ENCODE data around the gene SETD9. TPM values are rescaled to one million over a fixed set of nuclear protein-coding genes. Genes with fewer than 3 reads are reported as not detected.
A peak's percentile ranks its signal among the peaks of the same experiment; 100 is the strongest.

The SETD9 gene, protein sequence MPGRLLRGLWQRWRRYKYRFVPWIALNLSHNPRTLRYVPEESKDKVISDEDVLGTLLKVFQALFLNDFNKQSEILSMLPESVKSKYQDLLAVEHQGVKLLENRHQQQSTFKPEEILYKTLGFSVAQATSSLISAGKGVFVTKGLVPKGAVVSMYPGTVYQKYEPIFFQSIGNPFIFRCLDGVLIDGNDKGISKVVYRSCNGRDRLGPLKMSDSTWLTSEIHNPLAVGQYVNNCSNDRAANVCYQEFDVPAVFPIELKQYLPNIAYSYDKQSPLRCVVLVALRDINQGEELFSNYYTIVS
- 14.2 TPM for total RNA-seq
- long read RNA-seq, transcript SETD9-202 (5 exons, 1,009 nt), result minor isoform, 5 of 22 reads
- long read RNA-seq, transcript SETD9-201 (6 exons, 1,619 nt), result major isoform, 13 of 22 reads
- long read RNA-seq, partial matches to known transcripts, result 1 of 22 reads
- long read RNA-seq, other reads (novel, unspliced or antisense), result 2 of 22 reads

DNA sequence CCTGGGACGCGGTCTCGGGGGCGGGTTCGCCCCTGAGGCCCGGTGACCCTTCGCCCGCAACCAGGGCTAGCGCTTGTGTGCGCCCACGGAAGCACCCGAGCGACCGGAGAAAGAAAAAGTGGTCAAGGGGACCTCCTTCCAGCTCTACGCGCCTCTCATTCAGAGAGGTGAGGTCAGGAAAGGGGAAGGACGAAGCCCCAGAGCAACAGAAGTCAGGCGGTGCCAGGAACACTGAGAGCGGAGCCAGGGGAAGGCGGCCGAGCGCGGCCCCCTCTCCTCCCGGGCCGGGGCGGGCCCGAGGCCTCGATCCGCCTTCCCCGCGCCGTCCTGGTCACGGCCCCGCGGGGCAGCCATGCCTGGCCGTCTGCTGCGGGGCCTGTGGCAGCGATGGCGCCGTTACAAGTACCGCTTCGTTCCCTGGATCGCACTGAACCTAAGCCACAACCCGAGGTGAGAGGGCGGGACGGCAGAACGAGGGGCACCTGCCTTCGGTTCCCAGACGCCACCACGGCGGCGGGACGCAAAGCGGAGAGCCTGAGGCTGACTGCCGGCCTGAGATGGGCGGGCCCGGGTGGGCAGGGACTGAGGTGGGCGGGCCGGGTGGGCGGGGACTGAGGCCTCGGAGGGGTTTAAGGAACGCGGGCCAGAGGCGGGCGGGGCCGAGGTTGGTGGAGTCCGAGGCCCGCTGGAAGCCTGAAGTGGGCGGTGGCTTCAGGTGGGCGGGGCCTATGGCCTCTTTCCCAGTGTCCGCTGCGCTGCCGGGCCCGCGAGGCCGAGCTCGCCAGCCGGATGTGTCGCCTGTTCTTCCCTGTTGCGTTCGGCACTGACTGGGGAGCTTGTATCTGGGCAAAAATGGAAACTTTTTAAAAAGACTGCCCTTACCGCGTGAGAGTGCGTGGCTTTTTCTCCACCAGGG, at the start of gene SETD9:
TSS of gene SETD9 (plus strand) at position 303 of the 916 bp plus-strand sequence. CDS start at position 353, 50 bp downstream.
- intact Hi-C loops (cut with DNase I), result loop anchor here (1.0 to 10.0 kb wide), 3 partner anchors 42 to 1555 kb away; partner anchors contain the start of genes GPBP1 and PLK2
- peak; percentile 99 for DNase-seq (ENCODE audit: low spot score)

DNA sequence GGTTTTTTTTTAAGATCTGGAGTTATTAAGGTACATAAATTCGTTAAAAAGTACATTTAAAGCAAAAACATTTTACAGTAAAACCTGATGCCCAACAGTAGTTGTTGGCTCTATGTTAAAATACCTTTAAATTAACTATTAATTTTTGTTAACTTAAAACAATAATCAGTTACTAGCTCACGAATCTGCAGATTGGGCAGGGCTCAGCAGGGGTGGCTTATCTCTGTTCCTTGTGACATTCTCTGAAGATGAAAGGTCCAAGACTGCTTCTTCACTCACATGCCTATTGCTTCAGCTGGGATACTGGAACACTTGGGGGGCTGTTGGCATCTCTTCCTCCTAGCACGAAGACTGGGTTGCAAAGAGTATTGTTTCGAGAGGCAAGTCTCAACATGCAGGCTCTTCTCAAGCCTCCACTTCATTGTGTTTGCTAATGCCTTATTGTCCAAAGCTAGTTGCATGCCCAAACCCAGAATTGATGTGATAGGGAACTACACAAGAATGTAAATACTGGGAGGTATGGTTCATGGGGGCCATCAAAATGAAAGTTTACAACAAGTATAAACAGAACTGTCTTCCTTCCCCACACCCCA, 47.4 kb upstream of the SETD9 start:
- no peak for DNase-seq (ENCODE audit: low spot score)
- intact Hi-C loops (cut with DNase I), result no loop called here

DNA sequence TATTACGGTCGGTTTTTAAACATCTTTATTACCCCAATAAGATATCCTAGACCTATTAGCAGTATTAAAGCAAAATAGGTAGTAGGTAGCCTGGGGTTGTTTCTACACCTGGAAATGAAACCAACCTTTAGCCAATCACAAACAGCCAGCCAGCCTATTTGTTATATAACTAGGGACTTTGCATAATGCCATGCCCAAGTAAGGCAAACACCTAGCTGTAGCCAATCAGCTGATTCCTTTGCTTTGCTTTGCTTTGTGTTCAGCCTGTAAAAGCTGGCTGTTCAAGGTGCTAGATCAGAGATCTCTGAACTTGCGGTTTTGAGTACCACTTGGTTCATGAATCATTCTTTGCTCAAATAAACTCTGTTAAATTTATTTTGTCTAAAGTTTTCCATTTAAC, 46.5 kb upstream of the SETD9 start:
- intact Hi-C loops (cut with DNase I), result no loop called here
- no peak for DNase-seq (ENCODE audit: low spot score)

DNA sequence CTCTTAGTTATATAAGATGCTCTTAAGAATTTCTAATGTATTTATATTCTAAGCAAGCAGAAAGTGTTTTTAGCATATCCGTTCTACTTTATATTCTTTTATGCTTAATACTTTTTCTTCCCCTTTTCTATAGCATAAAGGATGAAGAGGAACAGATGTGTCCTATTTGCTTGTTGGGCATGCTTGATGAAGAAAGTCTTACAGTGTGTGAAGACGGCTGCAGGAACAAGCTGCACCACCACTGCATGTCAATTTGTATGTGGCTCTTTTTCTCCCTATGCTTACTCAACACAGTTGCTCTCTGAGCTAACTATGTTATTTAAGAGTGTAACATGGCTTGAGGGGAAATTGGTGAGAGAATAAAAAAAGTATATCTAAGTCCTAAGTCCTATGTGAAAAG, 37.6 kb upstream of the SETD9 start:
- DNase-seq (ENCODE audit: low spot score), result no peak
- intact Hi-C loops (cut with DNase I), result no loop called here

DNA sequence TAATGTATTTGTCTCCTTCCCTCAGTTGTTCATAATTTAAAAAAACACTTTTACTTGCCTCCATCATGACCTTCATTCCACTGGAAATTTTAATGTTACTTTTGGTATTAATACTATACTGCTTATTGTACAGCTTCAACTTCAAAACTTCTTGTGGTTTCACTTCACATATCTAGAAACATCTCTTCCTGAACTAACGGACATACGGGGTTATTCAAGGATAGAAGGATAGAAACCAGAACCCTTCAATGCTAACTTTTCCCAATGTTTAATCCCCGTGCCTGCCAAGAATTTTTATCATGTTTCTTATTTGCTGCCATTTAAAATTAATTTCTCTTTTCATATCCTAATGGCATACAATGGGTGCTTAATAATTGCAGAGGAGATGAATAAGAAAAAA, 36.3 kb upstream of the SETD9 start:
- DNase-seq (ENCODE audit: low spot score), result no peak
- intact Hi-C loops (cut with DNase I), result no loop called here

DNA sequence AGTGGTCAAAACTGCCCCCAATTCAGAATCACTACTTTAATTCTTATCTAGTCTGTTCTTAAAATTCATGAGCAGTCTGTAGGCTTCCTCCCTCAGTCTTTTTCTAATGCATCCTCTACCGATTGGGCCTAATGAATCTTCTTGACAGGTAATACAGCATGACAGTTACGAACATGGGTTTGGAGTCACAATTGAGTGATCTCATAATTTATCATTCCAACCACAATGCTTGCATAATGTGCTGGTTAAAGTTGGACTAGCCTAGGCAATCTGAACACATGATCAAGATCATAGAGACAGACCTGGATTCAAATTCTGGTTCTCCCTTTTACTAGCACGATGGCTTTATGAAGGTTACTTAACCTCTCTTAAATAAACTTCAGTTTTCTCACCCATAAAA, 33.1 kb upstream of the SETD9 start:
- intact Hi-C loops (cut with DNase I), result no loop called here
- DNase-seq (ENCODE audit: low spot score), result no peak

DNA sequence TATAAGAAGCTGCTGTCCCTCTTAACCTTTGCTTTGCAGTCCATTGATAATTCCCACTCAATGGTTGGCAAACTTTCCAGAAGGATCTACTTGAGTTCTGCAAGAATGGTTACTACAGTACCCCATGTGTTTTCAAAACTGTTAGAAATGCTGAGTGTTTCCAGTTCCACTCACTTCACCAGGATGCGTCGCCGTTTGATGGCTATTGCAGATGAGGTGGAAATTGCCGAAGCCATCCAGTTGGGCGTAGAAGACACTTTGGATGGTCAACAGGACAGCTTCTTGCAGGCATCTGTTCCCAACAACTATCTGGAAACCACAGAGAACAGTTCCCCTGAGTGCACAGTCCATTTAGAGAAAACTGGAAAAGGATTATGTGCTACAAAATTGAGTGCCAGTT, 27.8 kb upstream of the SETD9 start:
- no peak for DNase-seq (ENCODE audit: low spot score)
- intact Hi-C loops (cut with DNase I), result no loop called here

DNA sequence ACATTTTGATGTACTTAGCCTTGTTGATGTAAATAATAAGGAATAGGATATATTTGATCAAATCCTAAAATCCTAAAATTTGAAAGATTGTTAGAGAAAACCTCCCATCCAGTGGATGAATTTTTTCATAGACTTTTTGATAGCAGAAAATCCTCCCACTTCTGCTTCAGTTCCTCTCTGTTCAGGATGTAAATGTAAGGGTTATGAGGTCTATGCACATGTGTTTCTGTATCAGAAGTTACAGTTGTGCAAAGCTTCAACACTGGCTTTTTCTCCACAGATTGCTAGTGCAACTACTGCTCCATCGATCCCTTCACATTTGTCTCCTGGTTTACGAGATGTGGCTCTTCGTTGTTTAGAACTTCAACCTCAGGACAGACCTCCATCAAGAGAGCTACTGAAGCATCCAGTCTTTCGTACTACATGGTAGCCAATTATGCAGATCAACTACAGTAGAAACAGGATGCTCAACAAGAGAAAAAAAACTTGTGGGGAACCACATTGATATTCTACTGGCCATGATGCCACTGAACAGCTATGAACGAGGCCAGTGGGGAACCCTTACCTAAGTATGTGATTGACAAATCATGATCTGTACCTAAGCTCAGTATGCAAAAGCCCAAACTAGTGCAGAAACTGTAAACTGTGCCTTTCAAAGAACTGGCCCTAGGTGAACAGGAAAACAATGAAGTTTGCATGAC, 16.0 kb upstream of the SETD9 start:
- intact Hi-C loops (cut with DNase I), result no loop called here
- DNase-seq (ENCODE audit: low spot score), result no peak

DNA sequence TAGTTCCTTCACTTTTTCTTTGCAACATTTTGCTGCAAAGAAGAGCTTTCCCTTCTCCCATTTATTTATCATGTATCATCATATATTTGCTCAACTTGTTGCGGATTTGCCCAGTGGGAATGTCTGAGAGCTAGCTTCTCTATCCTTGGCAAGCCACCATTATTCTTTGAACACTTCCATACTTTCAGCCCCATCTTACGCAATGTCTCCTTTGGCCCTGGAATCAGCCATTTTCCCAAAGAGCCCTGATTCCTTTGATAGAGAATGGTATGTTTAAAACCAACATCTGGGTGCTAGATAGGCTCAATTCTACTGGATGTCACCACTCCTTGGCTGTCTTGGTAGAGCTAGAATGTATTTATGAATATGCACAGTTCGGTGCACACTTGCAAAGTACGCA, 12.6 kb upstream of the SETD9 start:
- intact Hi-C loops (cut with DNase I), result no loop called here
- DNase-seq (ENCODE audit: low spot score), result no peak

DNA sequence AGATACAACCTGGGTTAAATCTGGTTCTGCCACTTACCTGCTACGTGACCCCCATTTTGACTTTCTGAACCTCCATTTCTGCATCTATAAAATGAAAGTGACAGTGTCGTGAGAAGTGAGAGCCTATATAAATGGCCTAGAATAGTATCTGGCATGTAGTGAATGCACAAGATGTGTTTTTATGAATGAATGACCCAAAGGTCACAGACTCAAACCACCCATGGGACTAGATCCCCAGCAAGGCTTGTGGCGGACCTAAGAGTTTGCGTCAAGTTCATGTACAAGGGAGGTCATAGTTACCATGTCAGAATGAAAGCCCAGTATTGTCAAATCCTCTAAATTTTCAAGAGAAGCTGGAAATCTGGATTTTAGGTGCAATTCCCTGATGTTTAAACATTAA, 11.2 kb upstream of the SETD9 start:
- intact Hi-C loops (cut with DNase I), result no loop called here
- DNase-seq (ENCODE audit: low spot score), result no peak

DNA sequence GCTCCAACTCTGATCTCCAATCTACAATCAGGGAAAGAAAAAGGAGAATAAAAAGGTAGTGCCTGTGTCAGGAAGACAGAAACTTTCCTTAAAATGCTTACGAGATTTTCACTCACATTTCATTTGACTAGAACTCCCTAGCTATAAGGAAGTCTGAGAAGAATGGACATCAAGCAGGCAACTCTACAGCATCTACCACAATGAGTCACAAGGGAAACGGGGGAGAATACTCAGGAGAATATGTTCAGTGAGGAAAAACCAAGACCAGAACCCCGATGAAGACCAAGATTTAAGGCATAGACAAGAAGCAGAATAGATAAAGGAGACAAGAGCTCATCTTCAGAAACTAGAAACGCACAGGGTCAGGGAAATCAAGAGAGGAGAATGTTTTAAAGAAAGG, 9.0 kb upstream of the SETD9 start:
- no peak for DNase-seq (ENCODE audit: low spot score)
- intact Hi-C loops (cut with DNase I), result loop anchor here (2.0 to 10.0 kb wide), 2 partner anchors 320 to 1564 kb away; partner anchors contain the start of gene PLK2

DNA sequence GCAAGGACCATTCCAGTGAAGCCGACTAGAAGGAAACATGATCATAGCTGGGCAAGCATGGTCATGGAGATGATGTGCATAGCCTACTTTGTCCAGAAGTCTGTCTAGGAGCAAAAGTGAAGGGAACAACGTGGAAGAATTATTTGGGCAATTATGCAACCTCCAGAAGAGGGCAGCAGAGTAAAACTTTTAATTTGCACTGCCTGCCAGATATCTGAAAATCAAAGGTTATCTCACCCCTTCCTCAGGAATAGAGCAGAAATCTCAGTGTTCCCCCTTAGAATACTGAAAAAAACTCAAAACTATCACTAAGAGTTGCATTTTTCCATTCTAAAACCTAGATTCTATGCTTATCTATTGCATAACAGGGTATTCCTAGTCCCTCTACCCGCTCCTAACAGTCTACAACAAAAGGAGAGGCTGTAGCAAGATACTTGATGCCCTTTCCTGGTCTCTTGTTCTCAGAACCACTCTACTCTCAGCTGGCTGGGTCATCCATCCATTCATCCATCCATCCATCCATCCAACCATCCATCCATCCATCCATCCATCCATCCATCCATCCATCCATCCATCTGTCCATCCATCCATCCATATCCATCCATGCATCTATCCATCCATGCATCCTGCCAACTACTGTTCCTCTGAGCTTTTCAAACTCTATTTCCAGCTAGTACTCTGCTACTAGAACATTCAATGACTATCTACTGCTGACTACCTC, 8.4 kb upstream of the SETD9 start:
- intact Hi-C loops (cut with DNase I), result loop anchor here (1.0 to 10.0 kb wide), 3 partner anchors 237 to 1564 kb away; partner anchors contain the start of gene PLK2
- no peak for DNase-seq (ENCODE audit: low spot score)

DNA sequence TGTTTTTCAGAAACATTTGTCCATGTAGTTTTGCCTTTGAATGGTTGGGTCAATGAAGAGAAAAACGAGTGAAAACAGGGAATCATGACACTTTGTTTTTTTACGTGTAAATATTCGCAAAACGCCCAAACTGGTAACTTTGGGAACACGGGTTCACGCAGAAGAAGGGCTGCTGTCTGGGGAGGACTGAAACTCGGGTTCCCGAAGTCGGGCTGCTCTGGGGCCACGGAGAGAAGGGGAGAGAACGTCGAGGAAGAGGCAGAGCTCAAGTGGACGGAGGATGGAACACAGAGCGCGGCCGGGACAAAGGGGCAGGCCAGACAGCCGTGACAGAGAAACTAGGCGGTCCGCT, 478 bp upstream of the SETD9 start:
- intact Hi-C loops (cut with DNase I), result loop anchor here (1.0 to 10.0 kb wide), 3 partner anchors 42 to 1556 kb away; partner anchors contain the start of genes GPBP1 and PLK2
- DNase-seq (ENCODE audit: low spot score), result no peak

DNA sequence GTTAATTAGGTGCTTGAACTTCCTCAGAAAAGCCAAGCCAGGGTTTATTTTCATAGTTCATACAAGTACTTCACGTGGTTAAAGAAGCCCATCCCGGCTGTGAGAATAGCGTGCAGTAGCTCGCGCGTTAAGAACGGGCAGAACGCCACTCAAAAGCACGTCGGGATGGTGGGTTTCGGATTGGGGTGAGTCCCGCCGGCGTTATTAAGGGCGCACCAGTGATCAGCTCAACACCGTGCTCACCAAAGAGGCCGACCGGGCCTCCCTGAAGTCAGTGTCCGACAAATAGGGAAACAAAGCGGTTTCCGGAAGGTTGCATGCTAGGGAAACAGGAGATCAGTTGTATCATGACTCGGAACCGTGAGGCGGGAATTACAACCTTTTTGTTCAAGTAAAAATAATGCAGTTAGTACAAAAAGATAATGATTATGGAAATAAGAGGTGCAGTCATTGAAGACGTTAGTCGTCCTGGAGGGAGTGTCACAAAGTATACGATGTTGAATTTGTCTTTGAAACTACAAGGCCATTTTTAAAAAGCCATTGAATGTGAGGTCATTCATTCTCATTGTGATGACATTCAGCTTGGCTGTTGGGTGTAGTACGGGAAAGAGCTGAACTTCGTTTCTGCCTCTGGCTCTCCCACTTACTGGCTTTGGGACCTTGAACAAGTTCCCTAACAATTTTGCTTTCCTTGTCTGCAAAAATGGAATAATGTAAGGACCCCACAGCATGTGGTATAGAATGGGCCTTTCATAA, 992 bp downstream of the SETD9 start:
- peak; percentile 76 for DNase-seq (ENCODE audit: low spot score)
- intact Hi-C loops (cut with DNase I), result no loop called here

DNA sequence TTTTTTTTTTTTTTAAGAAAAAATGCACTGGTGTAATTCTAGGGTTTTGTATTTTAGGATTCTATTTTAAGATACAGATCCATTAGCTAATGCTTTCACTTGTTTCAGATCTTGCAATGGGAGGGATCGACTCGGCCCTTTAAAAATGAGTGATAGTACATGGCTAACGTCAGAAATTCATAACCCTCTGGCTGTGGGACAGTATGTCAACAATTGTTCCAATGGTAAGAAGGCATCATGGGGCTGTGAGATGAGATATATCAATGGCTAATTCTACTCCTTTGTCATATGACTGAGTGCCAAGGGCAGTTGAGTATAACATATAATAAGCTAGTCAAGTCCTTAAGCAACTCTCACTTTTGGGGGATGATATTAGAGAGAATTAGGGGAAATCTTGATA, 4.4 kb downstream of the SETD9 start:
- DNase-seq (ENCODE audit: low spot score), result no peak
- intact Hi-C loops (cut with DNase I), result no loop called here

DNA sequence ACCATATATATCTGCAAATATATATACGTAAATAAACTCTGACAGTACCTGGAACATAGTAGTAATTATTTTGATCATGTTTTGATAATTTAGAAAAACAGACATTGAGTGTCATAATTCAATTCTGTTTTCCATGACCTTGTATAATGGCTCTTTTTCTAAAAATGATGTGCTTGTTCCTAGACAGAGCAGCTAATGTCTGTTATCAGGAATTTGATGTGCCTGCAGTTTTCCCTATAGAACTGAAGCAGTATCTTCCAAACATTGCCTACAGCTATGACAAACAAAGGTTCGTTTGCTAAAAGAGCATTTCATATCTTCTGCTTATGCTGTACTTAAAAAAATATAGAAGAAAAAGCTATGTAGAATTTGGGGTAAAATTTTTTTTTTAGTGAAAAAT, 5.3 kb downstream of the SETD9 start:
- intact Hi-C loops (cut with DNase I), result no loop called here
- DNase-seq (ENCODE audit: low spot score), result no peak

DNA sequence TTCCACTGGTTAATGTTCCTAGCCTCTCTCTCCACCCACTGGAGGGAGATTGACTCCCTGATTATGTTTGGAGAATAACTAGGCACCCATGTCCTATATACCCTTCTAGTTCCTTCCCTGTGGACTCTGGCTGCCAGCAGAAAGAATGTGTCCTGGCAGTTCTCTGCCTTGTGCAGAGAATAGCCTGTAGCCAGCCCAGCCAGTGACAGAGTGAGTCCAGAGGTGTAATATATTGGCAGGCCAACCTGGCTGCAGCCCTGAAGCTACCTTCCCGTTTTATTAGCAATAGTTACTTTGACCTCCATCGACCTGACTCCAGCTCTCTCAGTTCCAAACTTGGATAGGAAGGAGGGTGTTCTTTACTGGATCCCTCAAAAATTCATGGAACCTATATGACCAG, 8.1 kb downstream of the SETD9 start:
- DNase-seq (ENCODE audit: low spot score), result peak; percentile 80
- intact Hi-C loops (cut with DNase I), result no loop called here

DNA sequence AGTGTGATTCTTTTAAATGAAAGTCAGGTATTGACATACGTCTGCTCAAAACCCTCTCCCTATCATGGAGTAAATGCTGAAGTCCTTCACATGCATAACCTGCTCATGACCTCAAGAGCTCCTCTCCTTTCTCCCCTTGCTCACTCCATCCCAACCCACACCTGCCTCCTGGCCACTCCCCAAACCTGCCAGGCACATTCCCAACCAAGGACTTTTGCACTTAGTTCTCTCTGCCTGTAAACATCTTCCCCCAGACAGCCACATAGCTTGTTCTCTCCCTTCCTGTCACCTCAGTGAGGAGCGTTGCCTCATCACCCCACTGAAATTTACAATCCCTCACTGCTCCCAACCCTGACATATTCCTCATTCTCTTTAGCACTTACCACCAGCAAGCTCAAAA, 8.7 kb downstream of the SETD9 start:
- intact Hi-C loops (cut with DNase I), result no loop called here
- no peak for DNase-seq (ENCODE audit: low spot score)
